HG03565 (cell line): ENCODE data around the gene OSBPL6.
"Not testable (repeated sequence)": the region's sequence is repeated elsewhere in the genome, so short reads cannot be mapped to it uniquely, and the experiment has no call there.

Source experiments
- ATAC-seq: cut with Tn5 transposase; IDR thresholded peaks from one replicate; pipeline ENCODE4 v1.9.1; 2021; ENCODE audit warnings: mild to moderate bottlenecking, moderate library complexity; ENCODE audit not compliant: unreplicated experiment

Gene OSBPL6

DNA sequence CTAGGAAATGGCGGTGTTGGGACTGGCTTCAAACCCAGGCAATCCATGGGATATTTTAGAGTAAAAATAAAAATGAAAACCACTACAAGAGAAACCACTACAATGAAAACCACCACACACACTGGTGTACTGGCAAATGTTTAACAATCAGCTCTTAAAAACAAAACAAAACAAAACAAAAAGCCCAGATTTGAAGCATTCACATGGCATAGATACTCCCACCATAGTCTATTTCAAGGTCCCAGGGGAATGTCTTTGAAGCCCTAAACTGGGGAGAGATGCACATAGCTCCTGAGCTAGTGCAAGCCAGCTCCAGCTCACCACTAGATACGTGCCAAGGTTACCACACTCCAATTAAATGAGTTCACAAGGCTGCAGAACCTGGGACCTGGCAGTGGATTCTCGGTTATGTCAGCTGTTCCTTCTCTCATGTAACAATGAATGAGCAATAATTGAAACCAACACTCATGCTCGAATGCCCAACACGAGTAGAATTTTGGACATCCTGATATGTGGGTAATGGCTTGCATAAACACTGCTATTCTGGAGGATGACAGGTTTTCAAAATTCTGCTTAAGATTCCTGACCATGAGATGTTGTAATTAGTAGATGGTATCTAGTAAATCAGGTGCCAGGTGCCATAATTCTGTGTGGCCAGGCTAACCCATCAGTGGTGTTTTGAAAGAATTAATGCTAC is 102.2 kb downstream of the OSBPL6 start:
- ATAC-seq, result no peak

DNA sequence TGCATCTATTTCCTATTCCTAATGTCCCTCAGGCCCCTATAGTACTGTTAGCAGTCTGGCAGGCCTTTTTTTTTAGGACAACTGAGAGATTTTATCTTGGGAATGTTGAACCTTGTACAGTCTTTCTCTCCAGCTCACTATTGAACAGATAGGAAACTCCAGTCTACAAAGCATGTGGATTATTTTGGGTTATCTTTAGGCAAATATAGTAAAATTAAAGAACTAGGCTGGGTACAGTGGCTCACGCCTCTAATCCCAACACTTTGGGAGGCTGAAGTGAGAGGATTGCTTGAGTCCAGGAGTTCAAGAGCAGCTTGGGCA is 102.7 kb downstream of the OSBPL6 start:
- ATAC-seq, result no peak

GRCh38 chr2:178298785-178299212 is 104.5 kb downstream of the OSBPL6 start:
- no peak for ATAC-seq

GRCh38 chr2:178301649-178302238 is 107.4 kb downstream of the OSBPL6 start:
- no peak for ATAC-seq

DNA sequence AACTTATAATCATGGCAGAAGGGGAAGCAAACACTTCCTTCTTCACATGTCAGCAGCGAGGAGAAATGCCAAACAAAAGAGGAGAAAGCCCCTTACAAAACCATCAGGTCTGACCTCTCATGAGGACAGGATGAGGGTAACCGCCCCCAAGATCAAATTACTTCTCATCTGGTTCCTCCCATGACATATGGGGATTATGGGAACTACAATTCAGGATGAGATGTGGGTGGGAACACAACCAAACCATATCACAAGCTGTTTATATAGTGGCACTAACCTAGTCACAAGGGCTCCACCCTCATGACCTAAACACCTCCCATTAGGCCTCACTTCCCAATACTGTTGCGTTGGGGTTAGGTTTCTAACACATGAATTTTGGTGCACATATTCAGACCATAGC is 110.0 kb downstream of the OSBPL6 start:
- no peak for ATAC-seq

- ATAC-seq, result peak; percentile 91
Measured at GRCh38 chr2:178306352-178307073, 112.2 kb downstream of the OSBPL6 start.

- ATAC-seq, result no peak
Measured at GRCh38 chr2:178307650-178308049, 113.3 kb downstream of the OSBPL6 start.

DNA sequence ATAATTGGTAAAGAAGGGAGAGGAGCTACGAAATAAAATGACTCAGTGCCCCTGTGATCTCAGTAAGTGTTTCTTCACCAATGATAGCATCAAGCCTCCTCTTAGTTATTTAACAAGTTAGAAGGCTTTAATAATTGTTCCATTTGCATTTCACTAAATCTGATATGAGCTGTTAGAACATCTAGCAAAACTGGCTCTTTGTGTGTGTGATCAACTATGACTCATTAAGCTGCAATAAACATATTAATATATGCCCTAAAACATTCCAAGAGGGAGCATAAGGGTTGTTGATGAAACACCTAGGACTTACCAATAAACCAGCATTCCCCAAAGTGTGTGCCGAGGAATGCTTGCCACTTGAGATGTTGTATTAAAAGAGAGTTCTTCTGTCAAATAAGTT is 115.2 kb downstream of the OSBPL6 start:
- ATAC-seq, result no peak

GRCh38 chr2:178315078-178315477 is 120.8 kb downstream of the OSBPL6 start:
- ATAC-seq, result no peak

DNA sequence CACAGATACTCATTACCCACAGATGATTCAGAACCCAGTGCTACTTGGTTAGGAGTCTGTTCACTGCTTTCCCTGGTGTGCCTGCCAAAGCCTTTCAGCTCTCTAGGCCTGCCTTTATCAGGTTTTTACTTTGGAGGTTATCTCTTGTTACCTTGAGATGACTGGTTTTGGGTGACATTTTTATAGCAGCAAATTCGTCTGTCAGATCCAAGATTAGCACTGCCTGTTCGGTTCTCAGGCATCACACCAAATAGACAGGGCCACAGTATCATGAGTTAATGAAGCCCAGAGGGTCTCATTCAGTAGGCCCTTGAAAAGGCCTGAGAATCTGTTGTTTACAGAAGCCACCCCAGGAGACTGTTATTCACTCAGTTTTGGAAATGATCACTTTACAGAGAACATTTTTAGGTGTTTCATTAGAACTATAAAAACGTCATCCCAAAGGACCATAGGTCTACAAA is 121.2 kb downstream of the OSBPL6 start:
- ATAC-seq, result no peak

DNA sequence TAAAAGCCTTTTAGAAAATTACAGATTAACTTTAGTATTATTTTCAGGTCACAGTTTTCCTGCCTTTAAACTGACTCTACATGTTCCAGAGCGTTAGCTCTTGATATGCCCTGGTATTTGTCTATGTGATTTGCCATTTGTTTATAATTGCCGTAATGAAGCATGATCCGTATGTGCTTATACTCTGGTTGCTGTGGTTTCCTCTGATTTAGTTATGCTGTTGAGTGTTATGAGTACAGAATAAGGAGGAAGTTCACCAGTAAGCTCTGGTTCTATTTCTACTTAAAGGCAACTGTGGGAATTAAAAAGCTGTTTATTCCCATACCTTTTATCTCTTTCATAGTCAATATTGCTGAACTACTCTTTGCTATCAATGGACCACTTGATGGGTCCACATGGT is 123.5 kb downstream of the OSBPL6 start:
- no peak for ATAC-seq

GRCh38 chr2:178320011-178320585 is 125.8 kb downstream of the OSBPL6 start:
- no peak for ATAC-seq

DNA sequence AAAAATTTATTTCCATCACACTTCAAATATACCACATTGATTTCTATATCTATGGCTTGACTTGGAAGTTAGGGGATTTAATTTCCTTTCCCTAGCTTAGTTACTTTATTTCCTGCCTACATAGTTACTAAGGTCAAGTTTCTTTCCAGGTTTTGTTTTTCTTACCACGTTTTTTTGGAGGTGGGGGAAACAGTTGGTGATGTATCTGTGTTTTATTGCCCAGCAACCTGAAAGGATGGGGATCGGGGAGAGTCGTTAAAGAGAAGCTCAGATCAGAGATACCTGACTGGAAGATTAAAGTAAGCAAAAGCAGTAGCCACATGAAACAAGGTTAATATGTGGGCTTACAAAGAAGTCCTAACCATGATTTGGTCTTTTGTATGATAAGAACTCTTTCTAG is 127.8 kb downstream of the OSBPL6 start:
- ATAC-seq, result no peak

DNA sequence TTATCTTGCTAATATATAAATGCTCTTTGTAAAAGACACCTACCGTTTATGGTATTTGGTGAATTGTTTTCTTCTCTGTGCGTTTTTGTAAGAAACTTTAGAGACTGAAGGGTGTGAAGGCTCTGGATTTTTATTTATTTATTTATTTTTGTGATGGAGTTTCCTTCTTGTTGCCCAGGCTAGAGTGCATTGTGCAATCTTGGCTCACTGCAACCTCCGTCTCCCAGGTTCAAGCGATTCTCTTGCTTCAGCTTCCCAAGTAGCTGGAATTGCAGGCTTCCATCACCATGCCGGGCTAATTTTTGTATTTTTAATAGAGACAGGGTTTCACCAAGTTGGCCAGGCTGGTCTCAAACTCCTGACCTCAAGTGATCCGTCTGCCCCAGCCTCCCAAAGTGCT is 129.0 kb downstream of the OSBPL6 start:
- ATAC-seq, result not testable (repeated sequence)

- no peak for ATAC-seq
Measured at GRCh38 chr2:178324077-178324476, 129.8 kb downstream of the OSBPL6 start.

DNA sequence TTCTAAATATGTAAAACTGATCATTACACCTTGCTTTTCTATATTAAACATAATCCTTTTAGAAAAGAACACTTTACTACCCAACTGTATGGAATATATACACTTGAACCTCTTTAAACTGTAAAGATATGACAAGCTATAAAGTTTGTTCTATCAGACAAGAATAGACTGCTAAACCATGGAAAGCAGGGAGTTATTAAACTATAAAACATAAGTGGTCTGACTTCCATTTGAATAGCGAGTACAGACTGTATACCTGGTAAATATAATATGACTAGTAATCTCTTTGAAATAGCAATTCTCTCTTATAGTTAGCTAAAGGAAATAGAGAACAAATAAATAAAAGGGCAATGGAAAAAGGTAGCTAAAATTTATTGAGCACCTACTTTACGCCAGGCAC is 131.0 kb downstream of the OSBPL6 start:
- ATAC-seq, result no peak

- no peak for ATAC-seq
Measured at GRCh38 chr2:178327516-178327915, 133.2 kb downstream of the OSBPL6 start.

DNA sequence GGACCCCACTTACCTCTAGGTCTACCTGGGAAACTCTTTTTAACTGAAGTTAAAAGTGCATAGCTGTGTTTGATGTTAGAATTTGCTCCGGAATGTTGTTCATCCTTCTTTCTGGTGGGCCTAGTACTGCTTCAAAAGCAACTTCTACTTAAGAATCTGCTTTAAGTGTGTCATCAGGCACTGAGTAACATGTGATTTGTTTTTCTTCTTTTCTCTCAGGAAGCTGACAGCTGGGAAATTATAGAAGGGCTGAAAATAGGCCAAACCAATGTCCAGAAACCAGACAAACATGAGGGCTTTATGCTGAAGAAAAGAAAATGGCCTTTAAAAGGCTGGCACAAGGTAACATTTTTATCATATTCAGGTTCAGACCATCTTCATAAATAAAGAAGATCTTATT is 133.7 kb downstream of the OSBPL6 start:
- no peak for ATAC-seq

GRCh38 chr2:178330175-178331017 is 136.1 kb downstream of the OSBPL6 start:
- no peak for ATAC-seq

DNA sequence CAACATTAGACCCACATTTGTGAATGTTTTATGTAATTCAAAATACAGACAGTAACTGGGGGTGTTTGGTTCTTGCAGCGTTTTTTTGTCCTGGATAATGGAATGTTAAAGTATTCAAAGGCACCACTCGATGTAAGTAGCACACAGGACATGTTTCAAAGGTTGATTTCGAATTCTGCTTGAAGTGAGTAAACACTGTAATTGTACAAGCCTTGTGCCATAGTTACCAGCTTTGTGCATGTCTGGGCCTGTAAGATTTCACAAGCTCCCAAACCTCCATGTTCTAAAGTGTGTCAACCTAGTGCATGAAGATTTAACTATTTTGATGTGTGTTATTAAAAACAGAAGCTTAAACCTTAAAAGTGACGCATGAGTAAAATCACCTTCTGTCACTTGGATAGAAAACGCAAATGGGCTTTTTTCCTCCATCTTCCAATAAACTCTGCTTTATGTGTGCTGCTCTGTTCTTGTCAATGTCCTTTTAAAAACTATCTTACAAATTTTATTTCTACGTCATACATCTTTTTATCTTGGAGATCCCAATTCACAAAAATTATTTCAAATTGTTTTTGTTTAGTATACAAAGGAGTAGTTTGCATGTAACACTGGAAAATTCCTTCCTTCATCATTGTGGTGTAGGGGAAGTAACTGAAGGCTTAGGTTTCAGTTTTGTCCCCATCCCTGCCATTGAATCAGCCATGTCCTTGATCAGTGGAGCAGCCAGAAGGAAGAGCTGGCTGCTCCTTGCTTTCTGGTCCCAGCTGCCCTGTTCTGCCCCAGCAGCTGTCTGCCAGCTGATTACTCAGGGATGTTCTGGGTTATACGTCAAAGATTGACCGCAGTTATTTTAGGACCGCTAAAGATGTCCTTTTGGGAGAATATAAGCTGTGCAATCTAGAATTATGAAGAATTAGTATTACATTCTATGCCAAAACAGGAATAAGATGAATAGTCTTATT is 137.4 kb downstream of the OSBPL6 start:
- no peak for ATAC-seq
